ENCODE measurements around the gene VWF. TPM values are rescaled to one million over a fixed set of nuclear protein-coding genes. Genes with fewer than 3 reads are reported as not detected.

VWF gene
- total RNA-seq, 4 donors from 2014 or later = 21.1 to 92.5 (median 49.7) TPM

GRCh38 chr12:6066651-6067050 lies 57.8 kb downstream of the VWF start:
- WGBS, 2 donors = 40% methylated on average over 1 of the region's 1 CpG; no CpG with 5 or more reads in 1 of the 2 donors
- H3K27ac ChIP-seq = peak overlapping the region; percentile 69 to 93 (median 88)
- no peak for DNase-seq
- no peak overlapping the region for H3K4me3 ChIP-seq
- TF ChIP-seq POLR2A (IDR thresholded peaks at IDR 0.05) (no peak), CTCF (IDR thresholded peaks at IDR 0.05) (no peak)
- H3K4me1 ChIP-seq = peaks cover 49 to 98% (median 67%) of the 10 kb centered on the region in 3 donors
- intact Hi-C loops (cut with DNase I) = no loop called here
- no peaks in the 10 kb centered on the region for H3K9me3 ChIP-seq
- no peaks in the 10 kb centered on the region for H3K27me3 ChIP-seq
- peaks cover 0 to 11% (median 0%) of the 10 kb centered on the region in 3 donors for H3K36me3 ChIP-seq

GRCh38 chr12:6065863-6066199 lies 58.6 kb downstream of the VWF start:
- TF ChIP-seq POLR2A (IDR thresholded peaks at IDR 0.05) = no peak
- intact Hi-C loops (cut with DNase I) = no loop called here
- H3K4me3 ChIP-seq = no peak overlapping the region
- H3K9me3 ChIP-seq = no peaks in the 10 kb centered on the region
- 50 to 60% methylated on average over 1 to 4 of the region's 5 CpGs for WGBS, 2 donors
- DNase-seq = no peak
- peaks cover 0 to 11% (median 0%) of the 10 kb centered on the region in 3 donors for H3K36me3 ChIP-seq
- no peaks in the 10 kb centered on the region for H3K27me3 ChIP-seq
- peaks cover 43 to 90% (median 62%) of the 10 kb centered on the region in 3 donors for H3K4me1 ChIP-seq
- H3K27ac ChIP-seq = peak overlapping the region; percentile 69 to 93 (median 88)

- H3K27me3 ChIP-seq = no peaks in the 10 kb centered on the region
- WGBS, 2 donors = 43 to 72% methylated on average over 2 to 4 of the region's 8 CpGs
- TF ChIP-seq POLR2A (IDR thresholded peaks at IDR 0.05) (no peak), CTCF (IDR thresholded peaks at IDR 0.05) (no peak)
- H3K9me3 ChIP-seq = no peaks in the 10 kb centered on the region
- peaks cover 0 to 11% (median 0%) of the 10 kb centered on the region in 3 donors for H3K36me3 ChIP-seq
- DNase-seq = no peak
- intact Hi-C loops (cut with DNase I) = no loop called here
- H3K27ac ChIP-seq = peak overlapping the region; percentile 69 to 93 (median 88)
- no peak overlapping the region for H3K4me3 ChIP-seq
- H3K4me1 ChIP-seq = peaks cover 41 to 84% (median 60%) of the 10 kb centered on the region in 3 donors
These were observed 59.2 kb downstream of the VWF start for GRCh38 chr12:6065131-6065862.

- peaks cover 0 to 29% (median 0%) of the 10 kb centered on the region in 3 donors for H3K36me3 ChIP-seq
- WGBS, 2 donors = 42 to 57% methylated on average over 6 to 7 of the region's 20 CpGs
- H3K4me1 ChIP-seq = peaks cover 26 to 62% (median 41%) of the 10 kb centered on the region in 3 donors
- TF ChIP-seq CTCF (IDR thresholded peaks at IDR 0.05) (peak; percentile 54 to 96 (median 92)), POLR2A (IDR thresholded peaks at IDR 0.05) (no peak)
- DNase-seq = no peak
- H3K27ac ChIP-seq = peak overlapping the region; percentile 16 to 93 (median 88)
- intact Hi-C loops (cut with DNase I) = loop anchor here (5.0 kb wide), 2 partner anchors 114 to 219 kb away; no protein-coding TSS in a partner anchor
- no peak overlapping the region for H3K4me3 ChIP-seq
- no peaks in the 10 kb centered on the region for H3K9me3 ChIP-seq
- H3K27me3 ChIP-seq = no peaks in the 10 kb centered on the region
These were observed 61.4 kb downstream of the VWF start for GRCh38 chr12:6062757-6063735.

- TF ChIP-seq CTCF (IDR thresholded peaks at IDR 0.05) (no peak), POLR2A (IDR thresholded peaks at IDR 0.05) (no peak)
- Histone ChIP-seq H3K27ac (peak overlapping the region in 1 of 4 donors; percentile 93), H3K36me3 (peaks cover 0 to 29% (median 0%) of the 10 kb centered on the region in 3 donors), H3K9me3 (no peaks in the 10 kb centered on the region), H3K4me3 (no peak overlapping the region), H3K27me3 (no peaks in the 10 kb centered on the region), H3K4me1 (peaks cover 26 to 55% (median 38%) of the 10 kb centered on the region in 3 donors)
- intact Hi-C loops (cut with DNase I) = loop anchor here (5.0 kb wide), 2 partner anchors 115 to 220 kb away; no protein-coding TSS in a partner anchor
- no peak for DNase-seq
- WGBS, 2 donors = 63 to 85% methylated on average over 1 to 2 of the region's 3 CpGs
These were observed 62.1 kb downstream of the VWF start for GRCh38 chr12:6062395-6062756.
